H9 (cell line): ENCODE results near the gene ACSS2. TPM values are rescaled to one million over a fixed set of nuclear protein-coding genes. Genes with fewer than 3 reads are reported as not detected.

Source experiments
- DNase-seq: peaks from one replicate; pipeline ENCODE4 v3.0.0-alpha.2; 2017
- H2AFZ ChIP-seq: one replicate; pipeline ENCODE4 v1.6.1; 2013; ENCODE audit warnings: mild to moderate bottlenecking, low read length, control low read depth, moderate library complexity
- H2AK5ac ChIP-seq: 2 replicates; pipeline ENCODE4 v1.6.1; 2013; ENCODE audit warnings: low read length, control low read depth, mixed read lengths; ENCODE audit not compliant: insufficient read length
- H2BK120ac ChIP-seq: one replicate; pipeline ENCODE4 v1.6.1; 2013; ENCODE audit warnings: low read depth, mild to moderate bottlenecking, low read length, control low read depth, inconsistent platforms; ENCODE audit not compliant: poor library complexity, severe bottlenecking
- H2BK12ac ChIP-seq: 2 replicates; pipeline ENCODE4 v1.6.1; 2013; ENCODE audit warnings: low read length, control low read depth, mixed read lengths, low read depth; ENCODE audit not compliant: insufficient read length
- H2BK15ac ChIP-seq: 2 replicates; pipeline ENCODE4 v1.6.1; 2013; ENCODE audit warnings: low read depth, low read length, control low read depth
- H2BK20ac ChIP-seq: one replicate; pipeline ENCODE4 v1.6.1; 2013; ENCODE audit warnings: low read depth, mild to moderate bottlenecking, low read length, control low read depth, inconsistent platforms; ENCODE audit not compliant: poor library complexity, severe bottlenecking
- H2BK5ac ChIP-seq: 2 replicates; pipeline ENCODE4 v1.6.1; 2013; ENCODE audit warnings: low read length, control low read depth, mixed read lengths; ENCODE audit not compliant: insufficient read length
- H3K14ac ChIP-seq: 2 replicates; pipeline ENCODE4 v1.6.1; 2013; ENCODE audit warnings: low read length, control low read depth; ENCODE audit not compliant: insufficient read depth
- H3K18ac ChIP-seq: 2 replicates; pipeline ENCODE4 v1.6.1; 2013; ENCODE audit warnings: low read depth, mild to moderate bottlenecking, mixed read lengths, low read length, control low read depth; ENCODE audit not compliant: insufficient read length
- H3K23ac ChIP-seq: 2 replicates; pipeline ENCODE4 v1.6.1; 2013; ENCODE audit warnings: low read length, control low read depth, mixed read lengths, low read depth; ENCODE audit not compliant: insufficient read length
- H3K23me2 ChIP-seq: 2 replicates; pipeline ENCODE4 v1.6.1; 2013; ENCODE audit warnings: low read depth, mild to moderate bottlenecking, mixed read lengths, low read length, control low read depth; ENCODE audit not compliant: insufficient read length, poor library complexity, severe bottlenecking
- H3K27ac ChIP-seq: 2 replicates; pipeline ENCODE4 v1.5.1; 2013; ENCODE audit warnings: low read length, control low read depth, mixed read lengths, low read depth; ENCODE audit not compliant: insufficient read length
- H3K27me3 ChIP-seq: 2 replicates; pipeline ENCODE4 v1.6.1; 2013; ENCODE audit warnings: low read length, control low read depth, inconsistent platforms; ENCODE audit not compliant: insufficient read depth
- H3K4ac ChIP-seq: 2 replicates; pipeline ENCODE4 v1.6.1; 2013; ENCODE audit warnings: low read depth, mild to moderate bottlenecking, control low read depth, inconsistent platforms, low read length, moderate library complexity
- H3K4me1 ChIP-seq: 2 replicates; pipeline ENCODE4 v1.6.1; 2013; ENCODE audit warnings: low read length, control low read depth, inconsistent platforms; ENCODE audit not compliant: insufficient read depth
- H3K4me2 ChIP-seq: 2 replicates; pipeline ENCODE4 v1.6.1; 2013; ENCODE audit warnings: low read length, control low read depth, mixed read lengths; ENCODE audit not compliant: insufficient read length, insufficient read depth
- H3K56ac ChIP-seq: 2 replicates; pipeline ENCODE4 v1.6.1; 2013; ENCODE audit warnings: low read depth, mild to moderate bottlenecking, mixed read lengths, low read length, control low read depth; ENCODE audit not compliant: insufficient read length
- H3K79me1 ChIP-seq: 2 replicates; pipeline ENCODE4 v1.6.1; 2013; ENCODE audit warnings: low read depth, mild to moderate bottlenecking, moderate library complexity, low read length, control low read depth, inconsistent platforms; ENCODE audit not compliant: insufficient read depth, poor library complexity, severe bottlenecking
- H3K79me2 ChIP-seq: 2 replicates; pipeline ENCODE4 v1.6.1; 2013; ENCODE audit warnings: low read length, control low read depth, inconsistent platforms; ENCODE audit not compliant: insufficient read depth
- H3K9ac ChIP-seq: 2 replicates; pipeline ENCODE4 v1.6.1; 2013; ENCODE audit warnings: low read length, control low read depth, mixed read lengths; ENCODE audit not compliant: insufficient read length; ENCODE audit errors: extremely low read depth
- H3K9me3 ChIP-seq: one replicate; pipeline ENCODE4 v1.6.1; 2013; ENCODE audit warnings: low read depth, low read length, inconsistent platforms; ENCODE audit not compliant: control insufficient read depth
- H3T11ph ChIP-seq: one replicate; pipeline ENCODE4 v1.6.1; 2013; ENCODE audit warnings: mild to moderate bottlenecking, low read length, control low read depth, inconsistent platforms
- H4K20me1 ChIP-seq: one replicate; pipeline ENCODE4 v1.6.1; 2013; ENCODE audit not compliant: control insufficient read depth, insufficient read length, insufficient read depth
- H4K5ac ChIP-seq: 2 replicates; pipeline ENCODE4 v1.6.1; 2013; ENCODE audit warnings: low read depth, mild to moderate bottlenecking, mixed read lengths, low read length, control low read depth; ENCODE audit not compliant: insufficient read length
- H4K8ac ChIP-seq: replicated peaks from 2 replicates; pipeline ENCODE4 v1.6.1; 2013; ENCODE audit warnings: low read length, control low read depth, mixed read lengths, low read depth; ENCODE audit not compliant: insufficient read length
- H4K91ac ChIP-seq: 2 replicates; pipeline ENCODE4 v1.6.1; 2013; ENCODE audit warnings: low read depth, mild to moderate bottlenecking, moderate library complexity, mixed read lengths, low read length, control low read depth; ENCODE audit not compliant: insufficient read length
- H3K27ac Mint-ChIP-seq, 3 experiments: 2 replicates in 2 of 3; 3 replicates in 1 of 3; pipeline ENCODE4 v1.8.0; 2020 to 2021; ENCODE audit warnings: mixed read lengths in 3 of 3, mild to moderate bottlenecking in 1 of 3, moderate library complexity in 1 of 3
- H3K27me3 Mint-ChIP-seq: 2 replicates; pipeline ENCODE4 v1.8.0; 2021; ENCODE audit warnings: low read depth, mild to moderate bottlenecking, moderate library complexity, mixed read lengths
- H3K36me3 Mint-ChIP-seq, 3 experiments: 2 replicates in 2 of 3; 3 replicates in 1 of 3; pipeline ENCODE4 v1.8.0; 2020 to 2021; ENCODE audit warnings: low read depth in 3 of 3, mixed read lengths in 3 of 3; ENCODE audit not compliant: insufficient read depth in 1 of 3
- H3K4me1 Mint-ChIP-seq, 2 experiments: 2 replicates each; pipeline ENCODE4 v1.8.0; 2020; ENCODE audit warnings: mixed read lengths in 2 of 2
- H3K4me3 Mint-ChIP-seq, 2 experiments: 2 replicates in 1 of 2; 3 replicates in 1 of 2; pipeline ENCODE4 v1.8.0; 2020 to 2021; ENCODE audit warnings: mild to moderate bottlenecking in 2 of 2, mixed read lengths in 2 of 2, moderate library complexity in 1 of 2
- H3K9me3 Mint-ChIP-seq, 2 experiments: 2 replicates in 1 of 2; 3 replicates in 1 of 2; pipeline ENCODE4 v1.8.0; 2020; ENCODE audit warnings: mild to moderate bottlenecking in 2 of 2, mixed read lengths in 2 of 2, moderate library complexity in 1 of 2
- total RNA-seq: library from RNA; stranded (reverse); gene quantifications from 2 replicates; pipeline ENCODE4 v1.2.1, GENCODE V29; 2021
- TF ChIP-seq, protein P1 (sequence below): fragments of 200-600 bp; sonication (generic); conservative IDR thresholded peaks from 3 replicates; pipeline ENCODE4 v1.8.0; 2021; ENCODE audit warnings: antibody characterized with exemption, mild to moderate bottlenecking

ACSS2 gene
- total RNA-seq, 1 experiment from 2014 or later, result 15.4 TPM

DNA sequence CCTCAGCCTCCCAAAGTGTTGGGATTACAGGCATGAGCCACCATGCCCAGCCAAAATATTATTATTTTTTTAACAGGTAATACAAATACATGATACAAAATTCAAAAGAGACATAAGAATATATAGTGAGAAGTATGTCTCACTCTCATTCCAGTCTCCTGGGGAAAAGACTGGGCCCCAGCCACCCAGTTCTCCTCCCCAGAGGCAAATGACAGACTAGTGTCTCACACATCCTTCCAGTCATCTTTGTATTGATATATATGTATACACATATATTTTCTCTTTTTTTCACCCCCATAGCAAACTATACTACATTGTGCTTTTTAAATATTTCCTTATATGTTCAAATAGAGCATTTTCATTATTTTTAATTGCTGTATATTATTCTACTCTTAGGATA is 70.9 kb downstream of the ACSS2 start:
- no peak overlapping the region for H2BK20ac ChIP-seq
- H3K9me3 ChIP-seq, result no peaks in the 10 kb centered on the region
- no peaks in the 10 kb centered on the region for H3K27me3 ChIP-seq
- no peak overlapping the region for H2BK120ac ChIP-seq
- H3K4me1 ChIP-seq, result no peaks in the 10 kb centered on the region
- no peak overlapping the region for H3K27ac ChIP-seq
- no peak overlapping the region for H3K56ac ChIP-seq
- H4K20me1 ChIP-seq, result no peaks in the 10 kb centered on the region
- Mint-ChIP-seq H3K9me3 (no peaks in the 10 kb centered on the region), H3K27me3 (no peaks in the 10 kb centered on the region), H3K27ac (no peak overlapping the region), H3K36me3 (peaks cover 0 to 30% (median 15%) of the 10 kb centered on the region in 3 experiments; a peak in 5 of 7 replicates), H3K4me3 (no peak overlapping the region), H3K4me1 (peaks cover 5 to 10% of the 10 kb centered on the region in 2 experiments; a peak in 3 of 4 replicates)
- no peak overlapping the region for H3K14ac ChIP-seq
- no peaks in the 10 kb centered on the region for H3K79me1 ChIP-seq
- TF ChIP-seq, protein P1, sequence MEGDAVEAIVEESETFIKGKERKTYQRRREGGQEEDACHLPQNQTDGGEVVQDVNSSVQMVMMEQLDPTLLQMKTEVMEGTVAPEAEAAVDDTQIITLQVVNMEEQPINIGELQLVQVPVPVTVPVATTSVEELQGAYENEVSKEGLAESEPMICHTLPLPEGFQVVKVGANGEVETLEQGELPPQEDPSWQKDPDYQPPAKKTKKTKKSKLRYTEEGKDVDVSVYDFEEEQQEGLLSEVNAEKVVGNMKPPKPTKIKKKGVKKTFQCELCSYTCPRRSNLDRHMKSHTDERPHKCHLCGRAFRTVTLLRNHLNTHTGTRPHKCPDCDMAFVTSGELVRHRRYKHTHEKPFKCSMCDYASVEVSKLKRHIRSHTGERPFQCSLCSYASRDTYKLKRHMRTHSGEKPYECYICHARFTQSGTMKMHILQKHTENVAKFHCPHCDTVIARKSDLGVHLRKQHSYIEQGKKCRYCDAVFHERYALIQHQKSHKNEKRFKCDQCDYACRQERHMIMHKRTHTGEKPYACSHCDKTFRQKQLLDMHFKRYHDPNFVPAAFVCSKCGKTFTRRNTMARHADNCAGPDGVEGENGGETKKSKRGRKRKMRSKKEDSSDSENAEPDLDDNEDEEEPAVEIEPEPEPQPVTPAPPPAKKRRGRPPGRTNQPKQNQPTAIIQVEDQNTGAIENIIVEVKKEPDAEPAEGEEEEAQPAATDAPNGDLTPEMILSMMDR, result no peak
- no peak overlapping the region for H2AK5ac ChIP-seq
- no peak overlapping the region for H2BK12ac ChIP-seq
- no peak overlapping the region for H2BK5ac ChIP-seq
- H3T11ph ChIP-seq, result no peak overlapping the region
- no peak overlapping the region for H2AFZ ChIP-seq
- no peak overlapping the region for H3K9ac ChIP-seq
- H2BK15ac ChIP-seq, result no peak overlapping the region
- H4K91ac ChIP-seq, result no peak overlapping the region
- H4K5ac ChIP-seq, result no peak overlapping the region
- no peak overlapping the region for H3K18ac ChIP-seq
- H3K4ac ChIP-seq, result no peak overlapping the region
- H3K23ac ChIP-seq, result no peak overlapping the region
- H3K4me2 ChIP-seq, result no peak overlapping the region
- no peaks in the 10 kb centered on the region for H3K79me2 ChIP-seq
- no peak for DNase-seq
- H3K23me2 ChIP-seq, result no peaks in the 10 kb centered on the region
- H4K8ac ChIP-seq, result no peak overlapping the region
